H1 (cell line): ENCODE results near the gene LYPD4. TPM values are rescaled to one million over a fixed set of nuclear protein-coding genes. Genes with fewer than 3 reads are reported as not detected.

ENCODE experiments used
- CTCF ChIA-PET: fragments of 300-600 bp; sonication (Branson Sonifier 250); formaldehyde crosslinking; loops from one replicate; lab custom pipeline; 2021; ENCODE audit not compliant: partially characterized antibody; lab: Charles Lee
- POLR2A ChIA-PET: fragments of 300-600 bp; sonication (Branson Sonifier 250); formaldehyde crosslinking; loops from one replicate; lab custom pipeline; 2021; ENCODE audit warnings: inconsistent platforms; ENCODE audit not compliant: partially characterized antibody; lab: Charles Lee
- DNase-seq, 2 experiments: peaks; one replicate each; pipeline versions ENCODE4 v3.0.0 to v3.0.0-alpha.2; 2010 to 2022; ENCODE audit warnings: low spot score in 2 of 2, low read depth in 1 of 2, mixed read lengths in 1 of 2
- FAIRE-seq: peaks from 2 replicates; lab custom pipeline; 2011; peaks lifted over from hg19 to GRCh38; lab: Jason Lieb, UNC
- H2AFZ ChIP-seq: 2 replicates; pipeline ENCODE4 v1.8.1; 2012; ENCODE audit warnings: low read length, inconsistent platforms
- H2AK5ac ChIP-seq: 2 replicates; pipeline ENCODE4 v1.6.1; 2013; ENCODE audit warnings: low read depth, low read length
- H2BK120ac ChIP-seq: replicated peaks from 2 replicates; pipeline ENCODE3; 2013; ENCODE audit warnings: low read depth, low read length, inconsistent platforms
- H2BK12ac ChIP-seq: 2 replicates; pipeline ENCODE4 v1.6.1; 2013; ENCODE audit warnings: low read depth, low read length
- H2BK15ac ChIP-seq: 2 replicates; pipeline ENCODE4 v1.6.1; 2013; ENCODE audit warnings: low read length
- H2BK20ac ChIP-seq: 2 replicates; pipeline ENCODE4 v1.6.1; 2013; ENCODE audit warnings: low read length
- H2BK5ac ChIP-seq: 2 replicates; pipeline ENCODE4 v1.6.1; 2013; ENCODE audit warnings: low read depth, low read length
- H3K14ac ChIP-seq: 2 replicates; pipeline ENCODE4 v1.6.1; 2013; ENCODE audit warnings: inconsistent platforms; ENCODE audit not compliant: insufficient read length
- H3K18ac ChIP-seq: 2 replicates; pipeline ENCODE4 v1.6.1; 2013; ENCODE audit warnings: low read length; ENCODE audit errors: extremely low read depth
- H3K23ac ChIP-seq: 2 replicates; pipeline ENCODE4 v1.6.1; 2013; ENCODE audit warnings: inconsistent platforms; ENCODE audit not compliant: insufficient read length
- H3K23me2 ChIP-seq: 2 replicates; pipeline ENCODE4 v1.6.1; 2013; ENCODE audit warnings: low read depth, low read length
- H3K27ac ChIP-seq: 2 replicates; pipeline ENCODE4 v1.6.1; 2011; ENCODE audit warnings: low read depth, low read length, inconsistent platforms
- H3K27me3 ChIP-seq, 4 experiments: replicated peaks in 1 of 4; 1 replicate in 1 of 4; 2 replicates in 3 of 4; pipeline versions ENCODE4 v1.6.1 to v1.8.1; 2011 to 2013; ENCODE audit warnings: low read length in 3 of 4, mild to moderate bottlenecking in 3 of 4, inconsistent platforms in 2 of 4, mixed read lengths in 2 of 4, moderate library complexity in 1 of 4; ENCODE audit not compliant: control insufficient read depth in 3 of 4, insufficient read depth in 3 of 4; ENCODE audit errors: extremely low read depth in 1 of 4
- H3K36me3 ChIP-seq, 4 experiments: 2 replicates each; pipeline versions ENCODE4 v1.6.1 to v1.8.1; 2011 to 2013; ENCODE audit warnings: mild to moderate bottlenecking in 4 of 4, low read length in 3 of 4, moderate library complexity in 2 of 4, control low read depth in 1 of 4, inconsistent platforms in 1 of 4; ENCODE audit not compliant: insufficient read depth in 4 of 4, control insufficient read depth in 2 of 4
- H3K4ac ChIP-seq: replicated peaks from 2 replicates; pipeline ENCODE3; 2013; ENCODE audit warnings: low read length, low read depth, mixed read lengths, inconsistent platforms; ENCODE audit not compliant: insufficient read length
- H3K4me1 ChIP-seq, 4 experiments: replicated peaks in 1 of 4; 1 replicate in 1 of 4; 2 replicates in 3 of 4; pipeline versions ENCODE4 v1.6.1 to v1.8.1; 2011 to 2013; ENCODE audit warnings: low read length in 3 of 4, inconsistent platforms in 2 of 4, mixed read lengths in 1 of 4; ENCODE audit not compliant: insufficient read depth in 4 of 4, control insufficient read depth in 3 of 4
- H3K4me2 ChIP-seq, 2 experiments: 2 replicates each; pipeline versions ENCODE4 v1.6.1 to v1.8.1; 2011 to 2013; ENCODE audit warnings: low read depth in 2 of 2, low read length in 2 of 2, control low read depth in 1 of 2, inconsistent platforms in 1 of 2, mild to moderate bottlenecking in 1 of 2; ENCODE audit not compliant: insufficient read depth in 1 of 2
- H3K4me3 ChIP-seq, 4 experiments: fragments of 200-600, 300-600 bp in 1 of 4; sonication (generic), shearing (Covaris generic), sonication (Bioruptor Twin) in 1 of 4; 2 replicates each; pipeline versions ENCODE4 v1.5.1 to v1.8.1; 2011 to 2016; ENCODE audit warnings: low read length in 4 of 4, low read depth in 3 of 4, control low read depth in 2 of 4, inconsistent platforms in 2 of 4, mild to moderate bottlenecking in 2 of 4, mixed read lengths in 1 of 4, moderate library complexity in 1 of 4; ENCODE audit not compliant: insufficient read depth in 2 of 4; ENCODE audit errors: extremely low read depth in 1 of 4
- H3K56ac ChIP-seq: replicated peaks from 2 replicates; pipeline ENCODE3; 2013; ENCODE audit warnings: low read depth, mild to moderate bottlenecking, mixed read lengths, low read length, inconsistent platforms; ENCODE audit not compliant: insufficient read length
- H3K79me1 ChIP-seq: 2 replicates; pipeline ENCODE4 v1.6.1; 2013; ENCODE audit warnings: low read depth, low read length, control low read depth
- H3K79me2 ChIP-seq, 2 experiments: 2 replicates each; pipeline versions ENCODE4 v1.6.1 to v1.8.1; 2012 to 2013; ENCODE audit warnings: low read length in 2 of 2, mild to moderate bottlenecking in 2 of 2, inconsistent platforms in 1 of 2; ENCODE audit not compliant: insufficient read depth in 2 of 2, control insufficient read depth in 1 of 2
- H3K9ac ChIP-seq, 4 experiments: replicated peaks in 1 of 4; 1 replicate in 1 of 4; 2 replicates in 3 of 4; pipeline versions ENCODE4 v1.6.1 to v1.8.1; 2011 to 2013; ENCODE audit warnings: low read depth in 3 of 4, low read length in 3 of 4, control low read depth in 2 of 4, mild to moderate bottlenecking in 2 of 4, moderate library complexity in 2 of 4, inconsistent platforms in 1 of 4; ENCODE audit errors: extremely low read depth in 1 of 4
- H3K9me3 ChIP-seq, 2 experiments: 2 replicates each; pipeline versions ENCODE4 v1.6.1 to v1.8.1; 2012 to 2013; ENCODE audit warnings: mild to moderate bottlenecking in 2 of 2, moderate library complexity in 2 of 2, control low read depth in 1 of 2, inconsistent platforms in 1 of 2, low read depth in 1 of 2, low read length in 1 of 2, mixed read lengths in 1 of 2; ENCODE audit not compliant: insufficient read depth in 2 of 2
- H4K20me1 ChIP-seq, 2 experiments: replicated peaks in 1 of 2; 2 replicates each; pipeline versions ENCODE3 to v1.8.1; 2011 to 2013; ENCODE audit warnings: inconsistent platforms in 2 of 2, low read length in 2 of 2, mild to moderate bottlenecking in 1 of 2; ENCODE audit not compliant: insufficient read depth in 2 of 2, control insufficient read depth in 1 of 2
- H4K5ac ChIP-seq: 2 replicates; pipeline ENCODE4 v1.6.1; 2013; ENCODE audit warnings: low read length, low read depth, mixed read lengths, inconsistent platforms; ENCODE audit not compliant: insufficient read length
- H4K8ac ChIP-seq: 2 replicates; pipeline ENCODE4 v1.8.0; 2013; ENCODE audit warnings: mild to moderate bottlenecking, moderate library complexity, low read length, inconsistent platforms; ENCODE audit not compliant: insufficient read depth; ENCODE audit errors: extremely low read depth
- H4K91ac ChIP-seq: replicated peaks from 2 replicates; pipeline ENCODE3; 2013; ENCODE audit warnings: low read length, mixed read lengths, inconsistent platforms; ENCODE audit not compliant: insufficient read length
- ASH2L ChIP-seq: fragments of 200-600, 300-600 bp; sonication (generic); IDR thresholded peaks from one replicate; pipeline ENCODE4 v1.7.1; 2017; ENCODE audit warnings: low read length
- ATF3 ChIP-seq: IDR thresholded peaks from 2 replicates; pipeline ENCODE4 v1.6.1; 2011; ENCODE audit warnings: low read depth, mild to moderate bottlenecking, low read length; ENCODE audit not compliant: insufficient read depth
- CBX5 ChIP-seq: fragments of 300-800, 300-1000 bp; sonication (generic); IDR thresholded peaks from 2 replicates; pipeline ENCODE4 v1.7.1; 2016; ENCODE audit warnings: antibody characterized with exemption, low read length, low read depth
- CHD2 ChIP-seq: IDR thresholded peaks from 2 replicates; pipeline ENCODE4 v1.6.1; 2012; ENCODE audit warnings: low read length, improper control_type of control experiment
- KDM1A ChIP-seq: fragments of 200-600, 300-600 bp; sonication (generic); IDR thresholded peaks from 2 replicates; pipeline ENCODE4 v1.7.1; 2016; ENCODE audit warnings: mild to moderate bottlenecking, low read length, borderline replicate concordance
- RBBP5 ChIP-seq: IDR thresholded peaks from 2 replicates; pipeline ENCODE4 v1.7.1; 2012; ENCODE audit warnings: low read depth, mild to moderate bottlenecking, inconsistent platforms, low read length, moderate library complexity, borderline replicate concordance
- RFX5 ChIP-seq: IDR thresholded peaks from 2 replicates; pipeline ENCODE4 v1.6.1; 2011; ENCODE audit warnings: low read depth, low read length, improper control_type of control experiment, borderline replicate concordance
- RXRA ChIP-seq: IDR thresholded peaks from 2 replicates; pipeline ENCODE4 v1.6.1; 2011; ENCODE audit warnings: low read depth, mild to moderate bottlenecking, low read length, moderate library complexity; ENCODE audit not compliant: insufficient read depth
- SAP30 ChIP-seq: fragments of 300-600 bp; sonication (generic); IDR thresholded peaks from 2 replicates; pipeline ENCODE4 v1.7.1; 2012; ENCODE audit warnings: low read length, moderate library complexity, mild to moderate bottlenecking, inconsistent platforms; ENCODE audit not compliant: insufficient read depth, insufficient replicate concordance
- SUZ12 ChIP-seq: fragments of 200-600 bp; sonication (generic); IDR thresholded peaks from 2 replicates; pipeline ENCODE4 v1.6.1; 2012; ENCODE audit warnings: mild to moderate bottlenecking, inconsistent platforms, low read length, moderate library complexity, mixed read lengths
- TEAD4 ChIP-seq: IDR thresholded peaks from 2 replicates; pipeline ENCODE4 v1.6.1; 2012; ENCODE audit warnings: low read depth, low read length, inconsistent platforms, mixed read lengths
- WGBS, 2 experiments: shearing (Covaris generic) in 1 of 2; methylation state at CpG; one replicate each; pipeline versions ENCODE4 v1.1.6 to v1.1.7; 2013 to 2015; ENCODE audit warnings: low lambda C conversion rate in 2 of 2, mixed read lengths in 2 of 2, inconsistent platforms in 1 of 2, low coverage in 1 of 2, missing lambda C conversion rate in 1 of 2; ENCODE audit not compliant: insufficient replicate concordance in 2 of 2, insufficient coverage in 1 of 2, insufficient read length in 1 of 2; ENCODE audit errors: extremely low coverage in 1 of 2, missing lambda C conversion rate in 1 of 2; 5-methylcytosine and 5-hydroxymethylcytosine counted together
- polyA plus RNA-seq, 7 experiments: library from polyadenylated mRNA; depleted of rRNA in 3 of 7; stranded (reverse) in 5 of 7; unstranded in 2 of 7; fragments of >200 nt in 5 of 7; fragments of 200-250 nt in 2 of 7; gene quantifications; 1 replicate in 5 of 7; 2 replicates in 1 of 7; 4 replicates in 1 of 7; pipeline versions ENCODE4 v1.2.1 to v1.2.3, GENCODE V29; 2011 to 2013; ENCODE audit warnings: missing spikeins in 2 of 7, mixed read lengths in 2 of 7
- total RNA-seq: library from RNA; stranded (reverse); fragmentation: NEBNext Ultra II Directional; extraction: Animal tissue kit (Norgen Biotek cat#: 25700); gene quantifications from 2 replicates; pipeline ENCODE4 v1.2.1, GENCODE V29; 2021
- TF ChIP-seq, protein P1 (sequence below): IDR thresholded peaks from 2 replicates; pipeline ENCODE4 v1.6.1; 2012; ENCODE audit warnings: inconsistent platforms
- TF ChIP-seq, protein P2 (sequence below): IDR thresholded peaks from 2 replicates; pipeline ENCODE4 v1.6.1; 2012; ENCODE audit warnings: inconsistent platforms

The LYPD4 gene
- total and polyA plus RNA-seq, 2 of the 8 experiments (the other 6 are each of a cell fraction or from before 2014, with no cell fraction given): 0.06 TPM; not detected in 1

DNA sequence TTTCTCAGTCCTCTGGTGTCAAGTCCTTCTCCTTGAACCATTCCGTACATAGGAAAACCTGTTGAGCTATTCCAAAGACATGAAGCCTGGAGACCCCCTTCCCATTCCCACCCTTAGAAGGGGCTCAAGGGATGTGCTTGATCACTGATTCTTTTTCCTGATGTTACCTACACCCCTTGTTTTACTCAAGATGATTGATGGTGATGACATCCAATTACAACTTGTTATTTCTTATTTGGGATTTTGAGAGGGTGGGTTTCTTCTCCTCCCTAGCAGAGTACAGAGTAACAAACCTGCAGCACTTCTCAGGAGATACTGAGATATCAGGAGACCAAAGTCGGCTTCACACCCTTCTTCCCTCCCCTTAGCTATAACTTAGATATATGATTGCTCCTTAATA, 8.9 kb upstream of the LYPD4 start:
- H3K56ac ChIP-seq: no peak overlapping the region
- no peak overlapping the region for H3K23ac ChIP-seq
- H3K18ac ChIP-seq: no peak overlapping the region
- no peaks in the 10 kb centered on the region for H3K79me2 ChIP-seq
- H4K8ac ChIP-seq: no peak overlapping the region
- peaks cover 0 to 3% of the 10 kb centered on the region in 2 experiments; a peak in 1 of 4 replicates for H3K9me3 ChIP-seq
- H3K9ac ChIP-seq: no peak overlapping the region
- H4K20me1 ChIP-seq: no peaks in the 10 kb centered on the region
- no peaks in the 10 kb centered on the region for H3K79me1 ChIP-seq
- H3K27ac ChIP-seq: no peak overlapping the region
- H3K27me3 ChIP-seq: no peaks in the 10 kb centered on the region
- no peak overlapping the region for H3K4me2 ChIP-seq
- 76% methylated on average over 2 of the region's 2 CpGs; no CpG with 5 or more reads in 1 of the 2 experiments for WGBS, 2 experiments
- ChIA-PET POLR2A (interaction anchor here (1.1 to 1.8 kb wide), 2 partner anchors 11 to 15 kb away, joined by 4 to 9 read pairs; no protein-coding TSS in a partner anchor), CTCF (interaction anchor here (6.3 kb wide), 1 partner anchor 16 kb away, joined by 31 read pairs; no protein-coding TSS in a partner anchor)
- no peak overlapping the region for H3K4me3 ChIP-seq
- H3K14ac ChIP-seq: no peak overlapping the region
- no peak for FAIRE-seq
- no peak overlapping the region for H2AK5ac ChIP-seq
- no peaks in the 10 kb centered on the region; a peak in 1 of 7 replicates for H3K4me1 ChIP-seq
- H2BK5ac ChIP-seq: no peak overlapping the region
- no peak overlapping the region for H2BK12ac ChIP-seq
- H3K36me3 ChIP-seq: no peaks in the 10 kb centered on the region
- H3K4ac ChIP-seq: no peak overlapping the region
- H3K23me2 ChIP-seq: no peaks in the 10 kb centered on the region
- no peak overlapping the region for H4K5ac ChIP-seq
- no peak overlapping the region for H2AFZ ChIP-seq
- no peak overlapping the region for H2BK20ac ChIP-seq
- H4K91ac ChIP-seq: no peak overlapping the region
- no peak overlapping the region for H2BK120ac ChIP-seq
- no peak overlapping the region for H2BK15ac ChIP-seq
- DNase-seq: no peak
- TF ChIP-seq, protein P1, sequence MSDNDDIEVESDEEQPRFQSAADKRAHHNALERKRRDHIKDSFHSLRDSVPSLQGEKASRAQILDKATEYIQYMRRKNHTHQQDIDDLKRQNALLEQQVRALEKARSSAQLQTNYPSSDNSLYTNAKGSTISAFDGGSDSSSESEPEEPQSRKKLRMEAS: no peak
- TF ChIP-seq, protein P2, sequence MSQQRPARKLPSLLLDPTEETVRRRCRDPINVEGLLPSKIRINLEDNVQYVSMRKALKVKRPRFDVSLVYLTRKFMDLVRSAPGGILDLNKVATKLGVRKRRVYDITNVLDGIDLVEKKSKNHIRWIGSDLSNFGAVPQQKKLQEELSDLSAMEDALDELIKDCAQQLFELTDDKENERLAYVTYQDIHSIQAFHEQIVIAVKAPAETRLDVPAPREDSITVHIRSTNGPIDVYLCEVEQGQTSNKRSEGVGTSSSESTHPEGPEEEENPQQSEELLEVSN: no peak
- no peak for TF ChIP-seq ASH2L
- TF ChIP-seq ATF3: no peak
- TF ChIP-seq TEAD4: no peak
- no peak for TF ChIP-seq RXRA
- no peak for TF ChIP-seq SAP30
- no peak for TF ChIP-seq CBX5
- no peak for TF ChIP-seq RFX5
- no peak for TF ChIP-seq KDM1A
- no peak for TF ChIP-seq RBBP5
- TF ChIP-seq SUZ12: no peak
- no peak for TF ChIP-seq CHD2
